Effector memory CD8-positive, alpha-beta T cell (primary cell): ENCODE data around the gene KLF6.

Experiments
- ATAC-seq: fragments of 150-1000 bp; cut with Tn5 transposase; replicated peaks from 2 replicates; pipeline ENCODE4 v1.10.0; 2021; ENCODE audit warnings: mild to moderate bottlenecking, moderate library complexity
- DNase-seq, 3 experiments: peaks; one replicate each; pipeline ENCODE4 v3.0.0; 2021
- H3K27ac Mint-ChIP-seq, 2 donors: one replicate each; pipeline ENCODE4 v1.8.0; 2022; ENCODE audit warnings: mild to moderate bottlenecking in 2 of 2, mixed read lengths in 2 of 2, moderate library complexity in 2 of 2
- H3K27me3 Mint-ChIP-seq, 2 donors: one replicate each; pipeline ENCODE4 v1.8.0; 2022; ENCODE audit warnings: mixed read lengths in 2 of 2
- H3K36me3 Mint-ChIP-seq: one replicate; pipeline ENCODE4 v1.8.0; 2022; ENCODE audit warnings: mild to moderate bottlenecking, moderate library complexity, mixed read lengths; ENCODE audit not compliant: insufficient read depth
- H3K4me1 Mint-ChIP-seq, 2 donors: one replicate each; pipeline ENCODE4 v1.8.0; 2022; ENCODE audit warnings: low read depth in 2 of 2, mixed read lengths in 2 of 2
- H3K4me3 Mint-ChIP-seq, 2 donors: one replicate each; pipeline ENCODE4 v1.8.0; 2022; ENCODE audit warnings: mild to moderate bottlenecking in 2 of 2, mixed read lengths in 2 of 2, moderate library complexity in 2 of 2
- H3K9me3 Mint-ChIP-seq, 2 donors: one replicate each; pipeline ENCODE4 v1.8.0; 2022; ENCODE audit warnings: mixed read lengths in 2 of 2

The KLF6 gene

DNA sequence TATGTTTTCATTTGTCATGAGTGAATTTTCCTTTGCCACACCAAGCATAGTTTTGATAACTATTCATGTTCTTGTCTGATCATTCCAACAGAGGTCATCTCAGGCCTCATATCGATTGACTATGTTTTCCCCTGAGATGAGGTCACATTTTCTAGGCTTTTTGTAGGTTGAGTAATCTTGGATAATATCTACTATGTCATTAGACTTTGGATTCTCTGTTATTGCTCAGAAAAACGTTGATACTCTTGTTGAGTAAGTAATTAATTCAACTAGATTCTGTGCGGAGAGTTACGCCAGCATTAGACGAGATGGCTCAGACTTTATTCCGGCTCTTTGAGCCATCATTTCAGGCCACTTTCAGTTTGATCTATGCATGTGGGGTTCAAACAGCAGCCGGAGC is 57.7 kb downstream of the KLF6 start:
- DNase-seq (no peak), ATAC-seq (no peak)
- H3K4me1 Mint-ChIP-seq, result no peaks in the 10 kb centered on the region
- H3K4me3 Mint-ChIP-seq, result no peak overlapping the region
- no peak overlapping the region for H3K27ac Mint-ChIP-seq
- no peaks in the 10 kb centered on the region for H3K36me3 Mint-ChIP-seq
- peaks cover 0 to 4% of the 10 kb centered on the region in 2 donors for H3K9me3 Mint-ChIP-seq
- H3K27me3 Mint-ChIP-seq, result no peaks in the 10 kb centered on the region
